GM21447 (cell line): ENCODE data around the gene RBMS3.
"Not testable (repeated sequence)": the region's sequence is repeated elsewhere in the genome, so short reads cannot be mapped to it uniquely, and the experiment has no call there.

Source experiments
- ATAC-seq: cut with Tn5 transposase; IDR thresholded peaks from one replicate; pipeline ENCODE4 v1.9.1; 2021; ENCODE audit not compliant: unreplicated experiment

Gene RBMS3

DNA sequence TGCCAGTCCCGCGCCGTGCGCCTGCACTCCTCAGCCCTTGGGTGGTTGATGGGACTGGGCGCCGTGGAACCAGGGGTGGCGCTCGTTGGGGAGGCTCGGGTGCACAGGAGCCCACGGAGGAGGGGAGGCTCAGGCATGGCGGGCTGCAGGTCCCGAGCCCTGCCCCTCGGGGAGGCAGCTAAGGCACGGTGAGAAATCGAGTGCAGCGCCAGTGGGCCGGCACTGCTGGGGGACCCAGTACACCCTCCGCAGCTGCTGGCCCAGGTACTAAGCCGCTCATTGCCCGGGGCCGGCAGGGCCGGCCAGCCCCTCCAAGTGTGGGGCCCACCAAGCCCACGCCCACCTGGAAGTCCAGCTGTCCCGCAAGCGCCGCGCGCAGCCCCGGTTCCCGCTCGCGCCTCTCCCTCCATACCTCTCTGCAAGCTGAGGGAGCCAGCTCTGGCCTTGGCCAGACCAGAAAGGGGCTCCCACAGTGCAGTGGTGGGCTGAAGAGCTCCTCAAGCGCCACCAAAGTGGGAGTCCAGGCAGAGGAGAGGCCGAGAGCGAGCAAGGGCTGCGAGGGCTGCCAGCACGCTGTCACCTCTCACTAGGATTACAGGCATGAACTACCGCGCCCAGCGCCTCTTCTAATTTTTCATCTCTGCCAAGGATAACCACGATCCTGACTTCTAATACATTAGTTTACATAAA, 192.8 kb downstream of the RBMS3 start:
- ATAC-seq: not testable (repeated sequence)

DNA sequence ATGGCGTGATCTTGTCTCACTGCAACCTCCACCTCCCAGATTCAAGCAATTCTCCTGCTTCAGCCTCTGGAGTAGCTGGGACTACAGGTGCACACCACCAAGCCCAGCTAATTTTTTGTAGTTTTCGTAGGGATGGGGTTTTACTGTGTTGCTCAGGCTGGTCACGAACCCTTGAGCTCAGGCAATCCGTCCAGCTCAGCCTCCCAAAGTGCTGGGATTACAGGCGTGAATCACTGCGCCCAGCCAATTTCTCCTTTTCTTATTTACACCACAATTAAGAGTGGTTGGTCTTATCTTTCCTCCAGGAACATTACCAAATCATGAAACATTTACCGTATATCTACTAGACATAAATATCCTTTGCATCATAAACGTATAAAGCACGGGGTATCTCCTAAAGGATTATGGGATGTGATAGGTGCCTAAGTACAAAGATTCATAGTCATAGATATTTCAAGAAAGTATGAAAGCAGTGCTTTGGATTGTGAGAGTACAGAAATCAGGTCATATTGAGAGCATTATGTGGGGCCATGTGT, 194.5 kb downstream of the RBMS3 start:
- no peak for ATAC-seq

DNA sequence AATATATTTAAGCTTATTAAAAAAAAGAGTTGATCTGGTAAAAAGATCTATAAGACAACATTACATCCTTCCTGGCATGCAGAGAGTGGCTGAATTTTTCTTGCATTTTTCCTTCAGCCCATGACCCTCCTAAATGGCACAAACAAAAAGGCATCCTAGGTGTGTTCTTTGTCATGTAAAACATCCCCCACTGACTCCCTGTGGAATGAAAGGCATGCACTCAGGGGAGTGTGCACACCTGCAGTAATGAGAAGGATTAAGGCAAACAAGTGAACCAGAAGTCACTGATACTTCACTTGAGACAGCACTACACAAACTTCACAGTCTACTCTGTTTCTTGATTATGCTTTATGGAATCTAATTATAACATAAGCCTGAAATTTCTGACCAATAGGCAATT, 195.0 kb downstream of the RBMS3 start:
- no peak for ATAC-seq

DNA sequence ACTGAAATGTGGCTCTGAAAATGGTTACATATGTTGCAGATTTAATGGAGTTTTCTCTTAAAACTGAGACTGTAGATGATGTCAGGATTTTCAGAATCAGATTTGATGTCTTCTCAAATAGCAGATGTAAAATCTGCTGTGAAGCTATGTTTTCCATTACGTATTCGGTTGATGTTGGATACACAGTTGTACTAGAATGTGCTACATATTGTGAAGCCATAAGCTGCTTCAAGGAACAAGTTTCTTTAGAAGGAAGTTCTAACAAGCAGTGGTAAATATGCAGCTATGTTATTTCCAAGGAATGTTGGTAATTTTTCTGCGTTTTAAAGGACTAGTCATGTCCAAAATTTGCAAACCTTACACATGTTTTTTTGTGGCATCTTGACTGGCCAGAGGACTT, 197.7 kb downstream of the RBMS3 start:
- ATAC-seq: no peak

DNA sequence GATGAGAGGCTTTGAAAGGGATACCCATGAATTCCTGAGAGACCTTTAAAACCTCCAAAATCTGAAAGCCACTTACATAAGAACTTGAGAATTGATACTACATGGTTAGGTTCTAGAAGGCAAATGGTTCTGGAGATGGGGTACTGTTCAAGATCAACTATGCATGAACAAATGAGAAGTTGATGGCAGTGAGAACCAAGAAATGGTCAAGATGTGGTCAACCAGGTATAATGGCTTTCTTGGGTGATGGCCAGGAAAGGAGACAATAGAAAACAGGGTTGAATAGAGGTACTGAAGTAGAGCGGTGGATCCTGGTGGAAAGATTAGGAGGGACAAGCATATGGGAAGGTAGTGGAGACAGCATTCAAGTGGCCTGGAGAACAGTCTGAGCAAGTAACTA, 200.4 kb downstream of the RBMS3 start:
- ATAC-seq: no peak

DNA sequence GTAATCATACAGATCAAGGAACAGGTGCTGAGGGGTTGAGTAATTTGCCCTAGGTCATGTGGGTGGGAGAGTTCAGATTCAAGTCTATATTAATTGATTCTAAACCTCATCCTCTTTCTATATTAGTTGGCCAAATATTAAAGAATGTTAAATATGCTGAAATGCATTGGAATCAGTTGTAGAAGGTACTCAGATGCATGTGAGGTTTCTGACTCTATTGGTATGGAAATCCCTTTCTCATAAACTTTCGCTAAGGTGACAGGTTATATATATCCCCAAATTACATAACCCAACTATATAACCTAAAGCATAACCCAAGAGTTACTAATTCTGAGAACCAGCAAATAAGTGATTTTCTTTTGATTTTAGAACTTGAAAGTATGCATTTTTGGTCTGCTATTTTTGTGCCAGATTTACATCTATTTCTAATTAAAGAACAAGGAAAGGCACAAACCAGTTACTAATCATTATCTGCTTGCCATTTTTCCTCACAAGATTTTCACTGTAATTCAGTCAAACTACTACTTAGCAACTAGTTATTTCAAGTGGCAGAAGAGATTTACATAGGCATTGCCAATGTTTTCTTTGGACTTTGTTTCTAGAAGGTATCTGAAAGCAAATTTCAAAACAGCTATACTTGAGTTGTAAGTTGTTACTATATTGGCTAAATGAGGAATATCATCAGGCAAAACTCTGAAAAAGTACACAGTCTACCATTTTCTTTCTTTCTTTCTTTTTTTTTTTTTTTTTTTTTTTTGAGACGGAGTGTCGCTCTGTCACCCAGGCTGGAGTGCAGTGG, 201.3 kb downstream of the RBMS3 start:
- ATAC-seq: no peak

DNA sequence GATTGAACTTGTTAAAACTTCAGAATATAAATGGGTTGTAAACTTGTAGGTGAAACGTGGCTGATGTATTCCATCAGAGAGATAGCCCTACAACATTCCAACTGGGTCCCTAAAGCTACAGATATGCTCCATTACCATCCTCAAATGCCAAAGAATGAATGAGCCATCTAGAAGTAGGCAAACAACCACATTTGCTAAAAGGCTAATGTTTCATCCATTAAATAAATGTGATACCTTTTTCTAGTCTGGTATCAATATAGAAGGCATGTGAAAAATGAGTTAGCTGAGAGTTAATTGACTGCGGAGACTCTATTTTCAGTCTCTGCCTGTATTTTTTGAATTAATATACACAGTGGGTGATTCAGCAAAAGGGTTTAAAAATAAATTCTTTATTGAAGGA, 203.8 kb downstream of the RBMS3 start:
- no peak for ATAC-seq

DNA sequence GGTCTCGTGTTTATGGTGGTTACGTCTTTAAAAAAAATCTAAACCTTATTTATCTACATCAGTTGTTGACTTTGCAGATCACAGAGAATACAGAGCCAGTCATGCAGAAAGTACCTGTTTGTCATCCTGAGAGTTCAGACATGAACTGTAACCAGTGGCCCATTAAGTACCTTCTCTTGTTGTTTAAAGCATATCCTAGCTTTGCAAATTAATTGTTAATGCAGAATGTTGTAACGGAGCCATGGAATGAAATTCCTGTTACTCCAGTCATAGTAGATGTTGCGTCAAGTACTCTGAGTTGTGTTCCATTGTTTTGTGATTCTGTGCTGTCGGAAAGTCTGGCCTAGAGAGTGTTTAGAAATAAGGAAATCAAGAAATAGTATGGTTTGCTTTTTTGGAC, 205.2 kb downstream of the RBMS3 start:
- ATAC-seq: no peak

DNA sequence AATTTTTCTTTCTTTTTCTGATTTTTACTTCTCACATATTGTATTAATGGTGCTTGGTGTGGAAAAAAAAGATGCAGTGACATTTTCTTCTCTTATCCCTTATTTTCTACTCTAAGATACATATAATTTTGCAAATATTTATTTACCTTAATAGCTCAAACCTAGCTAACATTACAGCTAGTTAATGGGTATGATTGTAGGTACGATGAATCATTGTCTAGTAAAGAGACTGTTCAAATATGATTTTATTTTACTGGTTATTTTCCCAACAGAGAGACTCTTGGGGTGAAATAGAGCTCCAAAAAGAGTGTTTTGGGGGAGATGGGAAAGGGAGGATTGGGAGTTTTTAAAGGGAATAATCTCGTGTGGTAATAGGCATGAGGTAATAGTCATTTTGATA, 206.0 kb downstream of the RBMS3 start:
- no peak for ATAC-seq

DNA sequence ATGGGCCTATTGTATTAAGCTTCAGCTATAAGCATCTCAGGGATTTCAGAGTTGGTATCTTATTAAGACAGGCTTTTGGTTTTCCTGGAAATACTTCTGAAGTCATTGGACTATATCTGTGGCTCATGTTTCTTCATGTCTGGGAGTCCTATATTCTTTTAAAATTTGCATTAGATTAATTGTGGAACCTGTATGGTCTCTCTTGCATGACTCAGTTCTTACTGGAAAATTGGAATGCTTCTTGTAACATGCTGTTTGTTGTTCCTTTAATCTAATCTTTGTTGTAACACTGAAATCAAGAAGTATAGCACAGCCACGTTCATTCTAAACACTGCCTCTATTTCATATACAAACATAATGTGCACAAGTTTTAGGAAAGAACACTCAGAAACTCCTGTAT, 208.1 kb downstream of the RBMS3 start:
- no peak for ATAC-seq

DNA sequence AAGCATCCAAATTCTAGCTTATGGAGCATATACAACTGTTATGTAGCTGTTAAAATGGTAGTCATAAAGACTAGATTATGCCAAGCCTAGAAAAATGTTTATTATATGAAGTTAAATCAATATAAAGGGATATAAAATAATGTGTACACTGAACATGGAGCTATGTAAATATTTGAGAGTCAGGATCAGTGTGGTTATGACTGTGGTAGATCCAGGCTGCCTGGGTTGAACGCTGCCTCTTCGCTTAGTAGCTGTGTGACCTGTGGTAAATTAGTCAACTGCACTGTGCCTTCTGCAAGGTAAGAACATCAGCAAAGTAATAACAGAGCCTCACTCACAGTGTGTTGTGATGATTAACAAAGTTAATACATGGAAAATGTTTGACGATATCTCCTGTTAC, 212.2 kb downstream of the RBMS3 start:
- no peak for ATAC-seq

DNA sequence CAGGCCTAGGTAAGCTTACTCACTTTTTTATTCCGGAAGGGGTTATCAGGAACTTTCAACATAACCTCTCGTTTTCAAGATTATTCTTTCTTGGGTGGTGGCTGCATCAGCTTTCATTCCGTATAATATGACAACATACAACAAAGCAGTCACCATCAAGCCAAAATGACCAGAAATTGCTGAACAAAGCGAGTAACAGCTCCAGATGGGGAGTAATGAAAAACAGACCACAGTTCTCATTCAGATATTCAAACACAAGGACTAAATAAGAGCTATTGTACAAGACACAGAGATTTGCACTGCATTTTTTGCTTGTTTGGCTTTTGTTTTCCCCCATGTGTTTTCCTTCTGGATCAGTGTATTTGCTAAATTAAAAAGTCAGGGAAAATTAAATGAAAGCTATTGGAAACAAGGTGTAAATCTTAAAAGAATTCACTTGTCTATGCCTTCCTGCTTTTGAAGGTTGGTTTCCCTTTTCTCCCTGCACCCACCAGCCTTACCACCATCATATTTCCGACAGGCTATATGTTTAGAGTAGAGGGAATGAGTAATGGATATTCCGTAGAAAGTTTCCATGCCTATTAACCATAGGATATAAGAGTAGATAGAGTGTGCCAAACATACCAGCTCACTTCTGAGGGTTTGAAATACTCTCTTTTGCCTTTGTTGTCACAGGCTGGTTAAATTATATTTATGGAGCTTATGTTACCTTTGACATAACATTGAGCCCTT, 213.6 kb downstream of the RBMS3 start:
- ATAC-seq: no peak

DNA sequence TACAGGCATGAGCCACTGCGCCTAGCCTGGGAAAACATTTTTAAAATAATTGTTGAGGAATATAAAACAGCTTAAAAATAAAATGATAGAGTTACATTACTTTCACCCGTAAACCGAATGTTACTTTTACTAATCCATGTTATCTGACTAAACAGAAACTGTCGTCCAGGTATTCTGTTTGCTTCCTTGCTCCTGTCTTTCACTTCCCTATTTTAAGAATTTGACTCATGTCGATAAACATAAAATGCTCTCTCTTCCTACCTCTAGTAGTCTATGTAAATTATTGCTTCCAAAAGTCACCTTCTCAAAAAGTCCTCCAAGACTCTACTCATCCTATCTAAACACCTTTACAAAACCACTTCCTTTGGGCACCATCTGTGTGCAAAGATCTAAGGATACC, 216.4 kb downstream of the RBMS3 start:
- no peak for ATAC-seq

DNA sequence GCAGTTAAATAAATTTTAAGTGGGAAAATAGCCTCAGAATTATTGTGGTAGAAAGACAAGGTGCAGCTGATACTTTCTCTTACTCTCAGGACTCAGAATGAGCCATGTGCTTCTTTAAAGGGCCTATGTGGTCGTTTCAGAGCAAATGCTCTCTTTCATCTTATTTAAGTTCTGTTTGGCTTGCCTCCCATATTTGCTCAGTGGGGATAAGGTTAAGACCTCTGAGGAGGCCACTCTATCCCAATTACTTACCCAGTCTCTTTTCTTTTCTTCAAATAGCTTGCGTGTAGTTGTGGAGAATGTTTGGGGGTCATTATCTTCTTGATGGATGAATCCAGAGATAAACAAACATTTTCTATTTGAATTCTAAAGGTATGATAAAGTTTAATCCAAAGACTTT, 221.9 kb downstream of the RBMS3 start:
- ATAC-seq: no peak

DNA sequence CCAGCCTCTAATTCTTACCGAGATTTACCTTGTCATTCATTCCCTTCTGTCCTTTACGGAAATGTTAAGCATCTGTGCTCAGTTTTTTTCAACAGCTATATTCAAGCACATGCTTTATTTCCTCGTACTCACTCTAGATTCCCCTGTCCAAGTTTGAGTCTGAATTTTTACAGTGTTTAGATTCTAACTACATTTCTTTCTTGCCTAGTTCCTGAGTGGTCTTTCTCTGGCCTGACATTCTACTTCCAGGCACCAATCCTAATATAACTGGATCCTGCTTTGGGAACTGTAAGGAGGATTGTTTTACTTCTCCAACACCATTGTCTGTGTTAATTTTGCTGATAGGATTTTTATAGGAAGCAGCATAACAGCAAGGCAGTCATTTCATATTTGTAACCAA, 222.4 kb downstream of the RBMS3 start:
- ATAC-seq: no peak

DNA sequence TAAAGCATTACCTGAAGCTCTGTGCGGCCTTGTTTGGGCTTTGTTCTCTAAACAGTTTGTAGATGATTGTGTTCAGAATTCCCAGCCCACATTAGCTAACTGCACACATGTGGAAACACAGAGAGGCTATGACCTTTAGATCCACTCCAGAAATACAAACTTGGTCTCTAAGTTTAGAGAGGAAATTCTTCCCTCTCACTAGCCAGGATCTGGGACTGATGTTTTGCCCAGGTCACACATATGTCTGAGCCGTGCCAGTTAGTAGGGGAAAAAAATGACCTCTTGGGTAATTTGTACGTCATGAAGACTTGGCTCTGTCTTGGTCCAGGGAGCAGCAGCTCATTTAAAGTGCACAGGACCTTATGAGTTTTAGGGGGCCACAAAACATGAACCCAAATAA, 223.1 kb downstream of the RBMS3 start:
- no peak for ATAC-seq

DNA sequence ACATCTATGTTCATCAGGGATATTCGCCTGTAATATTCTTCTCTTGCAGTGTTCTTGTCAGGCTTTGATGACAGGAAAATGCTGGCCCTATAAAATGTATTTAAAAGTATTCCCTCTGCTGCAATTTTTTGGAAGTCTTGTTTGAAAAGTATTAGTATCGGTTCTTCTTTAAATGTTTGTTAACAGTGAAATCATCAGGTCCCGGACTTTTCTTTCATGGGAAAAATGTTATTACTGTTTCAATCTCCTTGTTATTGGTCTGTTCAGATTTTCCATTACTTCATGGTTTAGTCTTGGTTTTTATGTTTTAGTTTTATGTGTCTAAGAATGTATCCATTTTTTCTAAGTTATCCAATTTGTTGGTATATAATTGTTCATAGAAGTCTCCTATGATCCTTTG, 225.6 kb downstream of the RBMS3 start:
- no peak for ATAC-seq

DNA sequence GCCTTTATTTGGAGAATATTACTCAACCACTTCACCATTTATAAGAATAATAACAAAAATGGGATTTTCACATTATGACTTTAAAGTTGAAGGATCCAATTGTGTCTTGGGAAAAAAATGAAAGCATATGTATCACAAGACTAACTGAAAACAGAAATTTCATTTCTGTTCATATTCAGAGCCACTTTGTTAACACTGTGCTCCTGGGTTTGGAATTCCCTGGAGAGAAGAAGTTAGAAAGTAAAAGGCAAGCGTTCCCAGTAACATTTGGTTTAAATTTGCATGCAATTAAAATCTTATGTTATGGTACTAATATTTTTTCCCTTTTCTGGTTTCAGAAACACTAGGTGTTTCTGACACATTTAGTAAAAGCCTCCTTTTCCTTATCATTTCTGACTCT, 230.8 kb downstream of the RBMS3 start:
- no peak for ATAC-seq

DNA sequence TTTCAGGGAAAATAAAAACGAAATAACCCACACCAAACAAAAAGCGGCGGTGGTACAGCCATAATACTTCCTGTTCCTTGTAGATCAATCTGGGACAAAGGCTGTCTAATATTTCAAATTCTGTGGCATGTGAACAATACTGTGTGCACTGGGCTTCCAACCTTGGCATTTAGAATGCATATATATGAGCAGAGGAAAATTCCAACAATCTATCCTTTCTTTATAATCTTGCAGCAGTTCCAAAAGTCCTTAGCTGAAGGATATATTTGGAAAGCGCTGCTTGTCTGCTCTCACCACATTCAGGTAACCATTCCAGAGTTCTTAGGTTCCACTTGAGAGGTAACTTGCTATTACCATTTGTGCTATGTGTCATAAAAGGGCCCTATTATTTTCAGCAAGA, 231.8 kb downstream of the RBMS3 start:
- no peak for ATAC-seq

DNA sequence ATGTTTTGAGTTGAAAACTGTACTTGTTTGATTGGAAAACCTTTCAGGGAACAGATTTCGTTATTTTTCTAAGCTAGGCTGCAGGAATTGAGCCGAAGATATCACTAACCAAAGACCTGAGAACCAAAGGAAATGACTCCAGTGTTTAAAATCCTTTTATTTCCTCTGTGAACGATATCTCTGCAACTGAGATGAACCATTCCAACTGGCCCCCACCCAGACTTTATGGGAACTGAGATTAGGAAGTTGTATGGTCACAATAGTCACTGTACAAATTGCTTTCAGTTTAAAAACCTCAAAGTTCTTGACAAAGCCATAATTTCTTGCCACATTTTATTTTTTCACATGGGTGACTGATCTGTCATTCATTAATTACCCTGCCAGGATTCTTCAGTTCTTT, 232.4 kb downstream of the RBMS3 start:
- no peak for ATAC-seq

DNA sequence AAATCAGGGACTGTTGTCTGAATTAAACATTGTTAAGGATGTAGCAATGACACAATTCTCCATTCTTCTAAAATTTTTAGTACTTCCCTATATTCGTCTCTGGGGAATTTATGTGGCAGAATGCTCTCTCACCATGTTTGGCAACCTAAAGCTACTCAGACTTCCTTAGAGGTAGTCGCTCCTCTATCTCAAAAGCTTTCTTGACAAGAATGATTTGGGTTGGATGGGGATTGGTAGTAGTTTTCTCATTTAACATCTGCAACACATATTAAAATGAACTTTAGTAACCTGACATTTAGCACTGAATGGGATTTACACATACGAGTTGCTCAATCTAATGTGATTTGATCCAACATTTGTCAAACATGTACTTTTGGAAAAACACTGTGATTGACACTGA, 233.3 kb downstream of the RBMS3 start:
- ATAC-seq: no peak

DNA sequence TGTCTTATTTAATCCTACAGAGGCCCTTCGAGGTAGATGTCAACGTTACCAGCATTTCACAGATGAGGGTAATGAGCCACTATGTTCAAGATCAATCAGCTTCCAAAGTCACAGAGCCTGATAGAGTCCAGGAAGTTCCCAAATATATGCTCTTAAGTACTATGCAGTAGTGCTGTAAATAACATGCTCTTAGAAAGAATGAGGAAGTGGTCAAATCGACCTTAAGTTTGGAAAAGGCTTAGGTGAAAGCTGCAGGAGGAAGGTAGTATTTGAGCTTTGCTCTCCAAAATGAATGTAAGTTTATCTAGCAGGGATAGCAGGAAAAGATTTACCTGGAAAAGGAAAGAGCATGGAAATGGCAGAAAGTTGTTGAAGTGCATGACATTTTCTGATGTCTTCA, 234.0 kb downstream of the RBMS3 start:
- ATAC-seq: no peak
